K562 (cell line): ENCODE results near the gene ARSI. TPM values are rescaled to one million over a fixed set of nuclear protein-coding genes. Genes with fewer than 3 reads are reported as not detected.

ENCODE experiments used
- ATAC-seq: fragments of 200-7000 bp; cut with Tn5 transposase; 3 replicates; pipeline ENCODE4 v1.9.1; 2020; ENCODE audit warnings: moderate library complexity
- BruUV-seq: library from RNA; stranded (reverse); fragments of 400-500 nt; replicated peaks from 2 replicates; lab custom pipeline; 2021; lab: Mats Ljungman, UMichigan
- CTCF ChIA-PET: fragments of 300-600 bp; formaldehyde crosslinking; extraction: SDS; loops from one replicate; lab custom pipeline; 2021; ENCODE audit warnings: low intra/inter-chr PET ratio; lab: Yijun Ruan, JAX
- POLR2A ChIA-PET: fragments of 300-600, 350-650 bp; sonication (Branson Sonifier 250); formaldehyde crosslinking; extraction: SDS; loops from one replicate; lab custom pipeline; 2021; ENCODE audit warnings: antibody characterized with exemption, inconsistent platforms; lab: Yijun Ruan, JAX
- DNase-seq, 4 experiments: peaks; one replicate each; pipeline versions ENCODE4 v3.0.0 to v3.0.0-alpha.2; 2011 to 2018; ENCODE audit warnings: low spot score in 3 of 4, mixed read lengths in 3 of 4; ENCODE audit errors: extremely low read depth in 1 of 4
- FAIRE-seq: peaks from 2 replicates; lab custom pipeline; 2011; peaks lifted over from hg19 to GRCh38; lab: Jason Lieb, UNC
- H2AFZ ChIP-seq: 2 replicates; pipeline ENCODE4 v1.6.0; 2011; ENCODE audit warnings: low read depth, low read length, control low read depth, inconsistent platforms
- H3K27ac ChIP-seq: fragments of 200-600 bp; 3 replicates; pipeline ENCODE4 v1.8.0; 2011; ENCODE audit warnings: low read depth, mild to moderate bottlenecking, control low read depth, inconsistent platforms, low read length, moderate library complexity, mixed read lengths; ENCODE audit errors: extremely low read depth
- H3K27me3 ChIP-seq, 2 experiments: fragments of 300-600 bp in 1 of 2; 2 replicates in 1 of 2; 3 replicates in 1 of 2; pipeline versions ENCODE4 v1.6.0 to v1.8.0; 2011; ENCODE audit warnings: inconsistent platforms in 2 of 2, low read length in 2 of 2, mild to moderate bottlenecking in 1 of 2, mixed read lengths in 1 of 2, moderate library complexity in 1 of 2; ENCODE audit not compliant: control insufficient read depth in 2 of 2, insufficient read depth in 2 of 2
- H3K36me3 ChIP-seq: fragments of 300-600 bp; 3 replicates; pipeline ENCODE4 v1.8.0; 2011; ENCODE audit warnings: mild to moderate bottlenecking, low read length, inconsistent platforms; ENCODE audit not compliant: control insufficient read depth, insufficient read depth
- H3K4me1 ChIP-seq, 2 experiments: fragments of 200-600 bp in 1 of 2; replicated peaks in 1 of 2; 2 replicates in 1 of 2; 3 replicates in 1 of 2; pipeline versions ENCODE4 v1.5.1 to v1.8.0; 2011; ENCODE audit warnings: inconsistent platforms in 2 of 2, low read length in 2 of 2, mild to moderate bottlenecking in 1 of 2, mixed read lengths in 1 of 2, moderate library complexity in 1 of 2; ENCODE audit not compliant: control insufficient read depth in 2 of 2, insufficient read depth in 2 of 2
- H3K4me2 ChIP-seq: 2 replicates; pipeline ENCODE4 v1.6.1; 2011; ENCODE audit warnings: low read length, control low read depth, inconsistent platforms, mixed read lengths; ENCODE audit not compliant: insufficient read depth
- H3K4me3 ChIP-seq: fragments of 200-600 bp; sonication (generic), shearing (Covaris generic); 2 replicates; pipeline ENCODE4 v1.5.1; 2016; ENCODE audit warnings: control low read depth, inconsistent platforms
- H3K79me2 ChIP-seq: fragments of 200-600 bp; 3 replicates; pipeline ENCODE4 v1.8.0; 2011; ENCODE audit warnings: low read length, inconsistent platforms; ENCODE audit not compliant: control insufficient read depth, insufficient read depth
- H3K9ac ChIP-seq, 2 experiments: 2 replicates each; pipeline versions ENCODE4 v1.6.0 to v1.6.1; 2011; ENCODE audit warnings: low read depth in 2 of 2, low read length in 2 of 2, control low read depth in 1 of 2, inconsistent platforms in 1 of 2, mild to moderate bottlenecking in 1 of 2, mixed read lengths in 1 of 2; ENCODE audit not compliant: insufficient read depth in 1 of 2
- H3K9me1 ChIP-seq: one replicate; pipeline ENCODE4 v1.6.0; 2011; ENCODE audit warnings: inconsistent platforms, mild to moderate bottlenecking, low read length, moderate library complexity; ENCODE audit not compliant: control insufficient read depth, insufficient read depth
- H3K9me3 ChIP-seq: replicated peaks from 2 replicates; pipeline ENCODE4 v1.5.1; 2011; ENCODE audit warnings: low read depth, low read length, inconsistent platforms; ENCODE audit not compliant: control insufficient read depth, insufficient read depth
- H4K20me1 ChIP-seq: replicated peaks from 2 replicates; pipeline ENCODE4 v1.6.1; 2011; ENCODE audit warnings: low read length, inconsistent platforms, mixed read lengths; ENCODE audit not compliant: control insufficient read depth, insufficient read depth
- CEBPB ChIP-seq: fragments of 450-650 bp; IDR thresholded peaks from 2 replicates; pipeline ENCODE4 v1.6.1; 2016; ENCODE audit warnings: missing genetic modification characterization, missing compliant biosample characterization
- RBM25 ChIP-seq: fragments of 200-400 bp; formaldehyde crosslinking; IDR thresholded peaks from 2 replicates; pipeline ENCODE4 v1.6.1; 2018; ENCODE audit warnings: low read length, low read depth, moderate library complexity; ENCODE audit not compliant: severe bottlenecking
- WGBS: fragments of 100-300 bp; shearing (Covaris generic); methylation state at CpG from one replicate; pipeline ENCODE4 v1.1.6; 2016; ENCODE audit warnings: low coverage, mixed read lengths; ENCODE audit not compliant: insufficient coverage; ENCODE audit errors: missing lambda C conversion rate; 5-methylcytosine and 5-hydroxymethylcytosine counted together
- in situ Hi-C: fragments of 300-500 bp; cut with MboI; formaldehyde crosslinking; loops from 4 replicates; pipeline ENCODE4 v1.15.0; 2018; ENCODE audit warnings: inconsistent platforms, mixed read lengths
- intact Hi-C: fragments of 100-400 bp; cut with micrococcal nuclease; formaldehyde crosslinking; loops from 2 replicates; pipeline ENCODE4 v1.14.2; 2022
- polyA plus RNA-seq, 8 experiments: library from polyadenylated mRNA; depleted of rRNA in 4 of 8; stranded (reverse) in 5 of 8; unstranded in 3 of 8; fragments of >200 nt; fragmentation: Nextera tagmentation in 2 of 8; fragmentation: Illumina TruSeq in 1 of 8; extraction: Ambion mirVana in 2 of 8; extraction: Trizol in 1 of 8; gene quantifications; 2 replicates each; pipeline versions ENCODE4 v1.2.1 to v1.2.3, GENCODE V29; 2011 to 2014; ENCODE audit warnings: inconsistent platforms in 1 of 8, missing spikeins in 1 of 8
- total RNA-seq, 7 experiments: library from RNA; depleted of rRNA in 6 of 7; stranded (reverse); fragments of >200 nt in 6 of 7; fragmentation: Illumina TruSeq in 2 of 7; extraction: Trizol in 2 of 7; gene quantifications; 2 replicates each; pipeline versions ENCODE4 v1.2.1 to v1.2.3, GENCODE V29; 2011 to 2021; ENCODE audit warnings: low replicate concordance in 1 of 7
- TF ChIP-seq, protein P1 (sequence below): fragments of 450-650 bp; IDR thresholded peaks from 2 replicates; pipeline ENCODE4 v1.6.1; 2016; ENCODE audit warnings: missing biosample characterization, missing genetic modification characterization
- TF ChIP-seq, protein P2 (sequence below): fragments of 150-350 bp; conservative IDR thresholded peaks from 2 replicates; pipeline ENCODE4 v1.6.1; 2014; ENCODE audit warnings: low read length

ARSI gene
- total and polyA plus RNA-seq, 9 of the 15 experiments (the other 6 are each of a cell fraction or from before 2014, with no cell fraction given) = 0.04 to 0.07 TPM; not detected in 7

DNA sequence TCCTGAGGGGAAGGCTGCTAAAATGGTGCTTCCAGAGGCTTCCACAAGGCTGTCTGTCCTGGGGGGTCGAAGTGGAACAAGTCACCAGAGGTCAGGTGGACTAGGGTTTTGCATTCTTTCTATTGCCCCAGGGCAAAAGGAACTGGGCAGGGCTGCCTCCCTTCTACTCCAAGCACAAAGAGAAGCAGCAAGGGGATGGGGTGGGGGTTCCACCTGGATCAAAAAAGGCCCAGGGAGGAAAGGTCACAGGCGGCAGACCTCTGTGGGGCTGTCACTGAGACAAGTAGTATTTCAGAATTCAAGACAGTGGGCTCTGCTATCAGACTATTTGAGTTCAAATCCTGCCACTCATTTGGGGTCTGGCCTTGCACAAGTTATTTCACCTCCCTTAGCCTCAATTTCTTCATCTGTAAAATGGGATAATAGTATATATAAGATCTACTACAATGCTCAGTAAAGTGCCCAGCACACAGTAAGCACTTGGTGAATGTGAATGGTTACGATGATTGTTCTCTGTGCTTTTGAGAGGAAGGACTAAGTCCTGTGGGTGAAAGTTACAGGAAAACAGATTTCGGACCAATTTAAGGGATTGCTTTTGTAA, 1.9 kb upstream of the ARSI start:
- FAIRE-seq (no peak), ATAC-seq (no peak), DNase-seq (no peak)
- no peak overlapping the region for H3K4me3 ChIP-seq
- BruUV-seq = no TSS peak
- no peak overlapping the region for H2AFZ ChIP-seq
- H3K27me3 ChIP-seq = peaks cover 19 to 54% of the 10 kb centered on the region in 2 experiments
- TF ChIP-seq RBM25 = peak; percentile 74
- no peak for TF ChIP-seq CEBPB
- TF ChIP-seq, protein P1, sequence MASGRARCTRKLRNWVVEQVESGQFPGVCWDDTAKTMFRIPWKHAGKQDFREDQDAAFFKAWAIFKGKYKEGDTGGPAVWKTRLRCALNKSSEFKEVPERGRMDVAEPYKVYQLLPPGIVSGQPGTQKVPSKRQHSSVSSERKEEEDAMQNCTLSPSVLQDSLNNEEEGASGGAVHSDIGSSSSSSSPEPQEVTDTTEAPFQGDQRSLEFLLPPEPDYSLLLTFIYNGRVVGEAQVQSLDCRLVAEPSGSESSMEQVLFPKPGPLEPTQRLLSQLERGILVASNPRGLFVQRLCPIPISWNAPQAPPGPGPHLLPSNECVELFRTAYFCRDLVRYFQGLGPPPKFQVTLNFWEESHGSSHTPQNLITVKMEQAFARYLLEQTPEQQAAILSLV = no peak
- TF ChIP-seq, protein P2, sequence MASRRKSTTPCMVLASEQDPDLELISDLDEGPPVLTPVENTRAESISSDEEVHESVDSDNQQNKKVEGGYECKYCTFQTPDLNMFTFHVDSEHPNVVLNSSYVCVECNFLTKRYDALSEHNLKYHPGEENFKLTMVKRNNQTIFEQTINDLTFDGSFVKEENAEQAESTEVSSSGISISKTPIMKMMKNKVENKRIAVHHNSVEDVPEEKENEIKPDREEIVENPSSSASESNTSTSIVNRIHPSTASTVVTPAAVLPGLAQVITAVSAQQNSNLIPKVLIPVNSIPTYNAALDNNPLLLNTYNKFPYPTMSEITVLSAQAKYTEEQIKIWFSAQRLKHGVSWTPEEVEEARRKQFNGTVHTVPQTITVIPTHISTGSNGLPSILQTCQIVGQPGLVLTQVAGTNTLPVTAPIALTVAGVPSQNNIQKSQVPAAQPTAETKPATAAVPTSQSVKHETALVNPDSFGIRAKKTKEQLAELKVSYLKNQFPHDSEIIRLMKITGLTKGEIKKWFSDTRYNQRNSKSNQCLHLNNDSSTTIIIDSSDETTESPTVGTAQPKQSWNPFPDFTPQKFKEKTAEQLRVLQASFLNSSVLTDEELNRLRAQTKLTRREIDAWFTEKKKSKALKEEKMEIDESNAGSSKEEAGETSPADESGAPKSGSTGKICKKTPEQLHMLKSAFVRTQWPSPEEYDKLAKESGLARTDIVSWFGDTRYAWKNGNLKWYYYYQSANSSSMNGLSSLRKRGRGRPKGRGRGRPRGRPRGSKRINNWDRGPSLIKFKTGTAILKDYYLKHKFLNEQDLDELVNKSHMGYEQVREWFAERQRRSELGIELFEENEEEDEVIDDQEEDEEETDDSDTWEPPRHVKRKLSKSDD = no peak
- CTCF ChIA-PET = no interaction called here
- 8% methylated on average over 4 of the region's 4 CpGs for WGBS
- peaks cover 0 to 10% of the 10 kb centered on the region in 2 experiments; a peak in 1 of 5 replicates for H3K4me1 ChIP-seq
- POLR2A ChIA-PET = no interaction called here
- H3K9ac ChIP-seq = no peak overlapping the region
- intact Hi-C loops = no loop called here
- H3K4me2 ChIP-seq = no peak overlapping the region
- H3K9me1 ChIP-seq = no peaks in the 10 kb centered on the region
- H3K36me3 ChIP-seq = no peaks in the 10 kb centered on the region
- H3K79me2 ChIP-seq = no peaks in the 10 kb centered on the region
- in situ Hi-C loops = no loop called here
- no peaks in the 10 kb centered on the region for H4K20me1 ChIP-seq
- no peak overlapping the region for H3K27ac ChIP-seq
- H3K9me3 ChIP-seq = no peaks in the 10 kb centered on the region
